Mesendoderm (in vitro differentiated cells): ENCODE results near the gene SMIM11.

ENCODE experiments used
- DNase-seq: peaks from one replicate; pipeline ENCODE4 v3.0.0; 2013
- H2AK5ac ChIP-seq: 2 replicates; pipeline ENCODE4 v1.6.1; 2013; ENCODE audit warnings: low read length, inconsistent platforms
- H2BK120ac ChIP-seq: 2 replicates; pipeline ENCODE4 v1.6.1; 2013; ENCODE audit warnings: low read depth, mild to moderate bottlenecking, low read length, moderate library complexity, mixed read lengths
- H2BK15ac ChIP-seq: replicated peaks from 2 replicates; pipeline ENCODE4 v1.6.1; 2013; ENCODE audit warnings: low read depth, mild to moderate bottlenecking, moderate library complexity
- H2BK5ac ChIP-seq: 2 replicates; pipeline ENCODE4 v1.6.1; 2013; ENCODE audit warnings: low read length, inconsistent platforms
- H3K18ac ChIP-seq: 2 replicates; pipeline ENCODE4 v1.6.1; 2013; ENCODE audit warnings: mild to moderate bottlenecking, low read length, mixed read lengths
- H3K23ac ChIP-seq: one replicate; pipeline ENCODE4 v1.6.1; 2013; ENCODE audit warnings: low read length
- H3K27ac ChIP-seq: 2 replicates; pipeline ENCODE4 v1.5.1; 2013; ENCODE audit warnings: low read depth, mild to moderate bottlenecking, inconsistent platforms, low read length, moderate library complexity
- H3K27me3 ChIP-seq: 2 replicates; pipeline ENCODE4 v1.6.1; 2013; ENCODE audit warnings: low read length, control low read depth, mild to moderate bottlenecking, inconsistent platforms; ENCODE audit not compliant: insufficient read depth, poor library complexity
- H3K36me3 ChIP-seq: 2 replicates; pipeline ENCODE4 v1.6.1; 2013; ENCODE audit warnings: low read length, inconsistent platforms; ENCODE audit not compliant: control insufficient read depth, insufficient read depth
- H3K4ac ChIP-seq: one replicate; pipeline ENCODE4 v1.6.1; 2013; ENCODE audit warnings: low read depth, mild to moderate bottlenecking, low read length, moderate library complexity
- H3K4me1 ChIP-seq: 2 replicates; pipeline ENCODE4 v1.6.1; 2013; ENCODE audit warnings: low read depth, low read length, inconsistent platforms; ENCODE audit not compliant: control insufficient read depth
- H3K4me2 ChIP-seq: 2 replicates; pipeline ENCODE4 v1.6.1; 2013; ENCODE audit warnings: low read length
- H3K4me3 ChIP-seq: 2 replicates; pipeline ENCODE4 v1.5.1; 2013; ENCODE audit warnings: mild to moderate bottlenecking, low read length
- H3K56ac ChIP-seq: one replicate; pipeline ENCODE4 v1.6.1; 2013; ENCODE audit warnings: low read length
- H3K79me1 ChIP-seq: 2 replicates; pipeline ENCODE4 v1.6.1; 2013; ENCODE audit warnings: low read length, inconsistent platforms
- H3K79me2 ChIP-seq: 2 replicates; pipeline ENCODE4 v1.6.1; 2013; ENCODE audit warnings: mild to moderate bottlenecking, low read length; ENCODE audit not compliant: control insufficient read depth, insufficient read depth
- H3K9ac ChIP-seq: 2 replicates; pipeline ENCODE4 v1.6.1; 2013; ENCODE audit warnings: low read length, inconsistent platforms
- H4K5ac ChIP-seq: one replicate; pipeline ENCODE4 v1.6.1; 2013; ENCODE audit warnings: low read length
- H4K8ac ChIP-seq: one replicate; pipeline ENCODE4 v1.6.1; 2013; ENCODE audit warnings: low read depth, mild to moderate bottlenecking, control low read depth, low read length, moderate library complexity
- WGBS: extraction: QIAGEN DNeasy Blood & Tissue Kit; methylation state at CpG from one replicate; pipeline ENCODE4 v1.1.7; 2013; ENCODE audit warnings: low lambda C conversion rate, missing lambda C conversion rate; ENCODE audit not compliant: insufficient coverage; ENCODE audit errors: extremely low coverage; 5-methylcytosine and 5-hydroxymethylcytosine counted together

Gene SMIM11

DNA sequence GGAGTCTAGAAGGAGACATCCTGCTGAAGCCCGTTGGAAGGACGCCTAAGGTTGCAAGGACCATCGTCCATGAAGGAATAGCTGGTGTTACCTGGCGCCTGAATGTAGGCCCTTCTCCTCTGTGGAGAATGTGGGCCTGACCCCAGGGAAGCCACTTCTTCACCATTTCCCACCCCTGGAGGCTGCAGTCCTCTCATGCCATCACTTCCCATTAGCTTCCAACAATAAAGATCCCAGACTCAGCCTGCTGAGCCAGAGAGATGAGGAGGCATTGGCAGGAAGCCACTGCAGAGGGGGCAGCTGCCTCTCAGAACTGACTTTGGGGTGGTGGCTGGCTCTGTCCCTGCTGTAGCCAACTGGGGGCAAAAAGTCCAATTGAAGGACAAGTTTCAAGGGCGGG, 32.8 kb upstream of the SMIM11 start:
- Histone ChIP-seq H3K4ac (no peak overlapping the region), H4K8ac (no peak overlapping the region), H3K4me2 (no peak overlapping the region), H3K79me1 (no peaks in the 10 kb centered on the region), H3K4me3 (no peak overlapping the region), H2BK120ac (no peak overlapping the region), H3K23ac (no peak overlapping the region), H3K36me3 (no peaks in the 10 kb centered on the region), H3K27me3 (no peaks in the 10 kb centered on the region), H2BK5ac (no peak overlapping the region), H3K56ac (no peak overlapping the region), H2AK5ac (no peak overlapping the region), H3K27ac (no peak overlapping the region), H3K9ac (no peak overlapping the region), H3K79me2 (no peaks in the 10 kb centered on the region), H3K18ac (no peak overlapping the region), H4K5ac (no peak overlapping the region), H3K4me1 (no peaks in the 10 kb centered on the region), H2BK15ac (no peak overlapping the region)
- no CpG with 5 or more reads among the region's 5 CpGs for WGBS
- DNase-seq = no peak

DNA sequence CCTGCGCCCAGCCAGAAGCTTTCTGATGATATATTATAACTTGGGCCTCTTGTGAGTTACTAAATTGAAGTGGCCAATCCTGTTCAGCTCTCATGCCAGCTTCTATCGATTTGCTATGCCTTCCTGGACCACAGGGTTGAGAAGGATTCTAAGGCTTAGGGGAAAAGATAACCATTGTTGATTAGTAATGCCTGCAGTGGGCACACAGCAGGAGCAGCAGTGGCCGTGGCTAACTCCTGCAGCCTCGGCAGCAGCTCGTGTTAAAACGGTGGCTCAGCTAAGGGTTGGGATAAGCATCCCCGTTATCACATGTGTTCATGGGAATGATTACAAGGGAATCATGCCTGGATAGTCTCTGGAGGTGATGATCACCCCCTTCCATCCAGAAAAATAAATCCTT, 32.0 kb upstream of the SMIM11 start:
- H2AK5ac ChIP-seq = no peak overlapping the region
- no peak for DNase-seq
- no peak overlapping the region for H3K9ac ChIP-seq
- no peaks in the 10 kb centered on the region for H3K79me1 ChIP-seq
- no CpG with 5 or more reads among the region's 7 CpGs for WGBS
- no peak overlapping the region for H2BK15ac ChIP-seq
- no peak overlapping the region for H2BK5ac ChIP-seq
- no peaks in the 10 kb centered on the region for H3K27me3 ChIP-seq
- H3K23ac ChIP-seq = no peak overlapping the region
- H4K8ac ChIP-seq = no peak overlapping the region
- no peak overlapping the region for H3K18ac ChIP-seq
- no peak overlapping the region for H3K4ac ChIP-seq
- no peak overlapping the region for H3K4me3 ChIP-seq
- no peak overlapping the region for H3K27ac ChIP-seq
- no peaks in the 10 kb centered on the region for H3K4me1 ChIP-seq
- no peaks in the 10 kb centered on the region for H3K36me3 ChIP-seq
- no peak overlapping the region for H4K5ac ChIP-seq
- no peak overlapping the region for H3K4me2 ChIP-seq
- H3K79me2 ChIP-seq = no peaks in the 10 kb centered on the region
- H3K56ac ChIP-seq = no peak overlapping the region
- H2BK120ac ChIP-seq = no peak overlapping the region

DNA sequence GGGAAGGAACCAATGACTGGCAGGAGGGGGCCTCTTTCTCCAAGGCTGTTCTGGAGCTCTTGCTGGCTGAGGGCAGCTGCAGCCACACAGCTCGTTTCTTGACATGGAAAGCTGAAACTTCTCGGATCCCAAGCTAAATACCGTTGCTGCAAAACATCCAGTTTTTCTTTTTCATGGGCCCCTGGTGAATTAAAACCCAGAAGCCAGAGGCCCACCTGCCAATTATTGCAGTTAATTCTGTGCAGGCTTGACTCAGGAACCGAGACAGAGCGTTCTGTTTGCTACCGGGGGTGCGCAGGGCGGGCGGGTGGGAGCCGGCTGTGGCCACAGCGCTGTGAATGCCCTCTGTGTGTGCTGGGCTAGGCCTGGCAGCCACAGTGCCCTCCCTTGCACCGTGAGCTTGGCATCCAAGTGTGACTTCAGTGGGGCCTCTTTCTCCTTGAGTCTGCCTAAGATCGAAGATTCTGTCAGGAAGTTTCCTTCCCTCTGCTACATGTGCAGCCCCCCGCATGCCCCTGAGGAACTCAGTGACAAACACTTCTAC, 31.4 kb upstream of the SMIM11 start:
- no peak overlapping the region for H3K56ac ChIP-seq
- no peak overlapping the region for H3K4ac ChIP-seq
- H3K79me2 ChIP-seq = no peaks in the 10 kb centered on the region
- no peak overlapping the region for H3K23ac ChIP-seq
- H4K5ac ChIP-seq = no peak overlapping the region
- H3K27me3 ChIP-seq = no peaks in the 10 kb centered on the region
- H2BK15ac ChIP-seq = no peak overlapping the region
- H3K27ac ChIP-seq = no peak overlapping the region
- H4K8ac ChIP-seq = no peak overlapping the region
- H3K18ac ChIP-seq = no peak overlapping the region
- H3K9ac ChIP-seq = no peak overlapping the region
- H3K4me3 ChIP-seq = no peak overlapping the region
- no peak overlapping the region for H2BK5ac ChIP-seq
- H2BK120ac ChIP-seq = no peak overlapping the region
- H3K36me3 ChIP-seq = no peaks in the 10 kb centered on the region
- no peaks in the 10 kb centered on the region for H3K79me1 ChIP-seq
- no peaks in the 10 kb centered on the region for H3K4me1 ChIP-seq
- no peak overlapping the region for H3K4me2 ChIP-seq
- no peak for DNase-seq
- no peak overlapping the region for H2AK5ac ChIP-seq
- no CpG with 5 or more reads among the region's 14 CpGs for WGBS

- no CpG with 5 or more reads among the region's 5 CpGs for WGBS
- H3K18ac ChIP-seq = no peak overlapping the region
These were observed 30.7 kb upstream of the SMIM11 start for GRCh38 chr21:34344584-34344983.

DNA sequence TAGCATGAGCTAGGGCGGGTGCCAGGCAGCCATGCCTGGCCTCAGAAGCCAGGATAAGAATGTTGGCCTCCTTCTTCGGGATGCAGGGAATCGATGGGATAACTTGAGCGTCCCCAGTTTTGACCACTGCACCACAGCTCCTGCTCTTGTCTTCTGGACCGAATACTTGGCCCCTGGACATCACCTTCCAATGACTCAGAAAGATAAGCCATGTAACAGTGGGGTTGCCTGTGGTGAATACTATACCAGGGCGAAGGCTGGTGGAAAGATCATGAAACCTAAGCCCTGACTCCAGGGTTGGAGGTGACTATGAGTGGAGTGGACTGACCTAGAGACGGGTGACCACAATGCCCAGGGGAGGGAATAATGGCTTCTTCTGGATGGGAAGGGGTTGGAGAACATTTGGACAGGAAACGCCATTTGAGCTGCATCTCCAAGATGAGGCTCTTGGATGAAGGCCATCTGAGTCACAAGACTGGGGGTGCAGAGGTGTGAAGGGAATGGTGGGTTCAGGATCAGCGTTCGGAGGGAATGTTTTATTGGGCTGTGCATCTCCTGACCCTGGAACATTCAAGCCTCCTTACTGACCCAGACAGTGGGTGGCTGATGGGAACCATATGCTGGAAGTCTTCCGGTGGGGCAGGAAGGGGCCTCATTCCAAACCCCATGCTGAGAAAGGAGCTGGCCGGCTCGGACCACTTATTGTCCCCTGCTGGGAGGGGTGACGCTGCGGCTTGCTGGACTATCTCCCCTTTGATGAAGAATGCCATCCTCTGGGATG, 30.0 kb upstream of the SMIM11 start:
- Histone ChIP-seq H3K56ac (no peak overlapping the region), H3K23ac (no peak overlapping the region), H3K27ac (no peak overlapping the region), H3K27me3 (no peaks in the 10 kb centered on the region), H3K4me3 (no peak overlapping the region), H3K79me2 (no peaks in the 10 kb centered on the region), H4K5ac (no peak overlapping the region), H3K4me1 (no peaks in the 10 kb centered on the region), H2AK5ac (no peak overlapping the region), H3K4me2 (no peak overlapping the region), H3K18ac (no peak overlapping the region), H2BK15ac (no peak overlapping the region), H2BK120ac (no peak overlapping the region), H4K8ac (no peak overlapping the region), H3K9ac (no peak overlapping the region), H3K79me1 (no peaks in the 10 kb centered on the region), H3K4ac (no peak overlapping the region), H2BK5ac (no peak overlapping the region), H3K36me3 (no peaks in the 10 kb centered on the region)
- no CpG with 5 or more reads among the region's 15 CpGs for WGBS
- DNase-seq = no peak

More at GRCh38 chr21:34344584-34344983, 30.7 kb upstream of the SMIM11 start:
- Histone ChIP-seq H2BK5ac (no peak overlapping the region), H2BK120ac (no peak overlapping the region), H3K27me3 (no peaks in the 10 kb centered on the region), H3K27ac (no peak overlapping the region), H4K5ac (no peak overlapping the region), H3K56ac (no peak overlapping the region), H2AK5ac (no peak overlapping the region), H4K8ac (no peak overlapping the region), H3K79me1 (no peaks in the 10 kb centered on the region), H3K4me1 (no peaks in the 10 kb centered on the region), H3K79me2 (no peaks in the 10 kb centered on the region), H3K4ac (no peak overlapping the region), H3K4me2 (no peak overlapping the region), H3K4me3 (no peak overlapping the region), H2BK15ac (no peak overlapping the region), H3K23ac (no peak overlapping the region), H3K36me3 (no peaks in the 10 kb centered on the region), H3K9ac (no peak overlapping the region)
- no peak for DNase-seq

- Histone ChIP-seq H3K79me2 (no peaks in the 10 kb centered on the region), H3K23ac (no peak overlapping the region), H3K27ac (no peak overlapping the region), H4K8ac (no peak overlapping the region), H2BK120ac (no peak overlapping the region), H3K4ac (no peak overlapping the region), H3K9ac (no peak overlapping the region), H2BK15ac (no peak overlapping the region), H3K36me3 (no peaks in the 10 kb centered on the region), H2AK5ac (no peak overlapping the region), H3K18ac (no peak overlapping the region), H3K4me3 (no peak overlapping the region), H3K27me3 (no peaks in the 10 kb centered on the region), H3K79me1 (no peaks in the 10 kb centered on the region), H4K5ac (no peak overlapping the region), H2BK5ac (no peak overlapping the region), H3K4me2 (no peak overlapping the region), H3K56ac (no peak overlapping the region), H3K4me1 (no peaks in the 10 kb centered on the region)
- DNase-seq = no peak
- WGBS = no CpG with 5 or more reads among the region's 10 CpGs
These were observed 29.4 kb upstream of the SMIM11 start for GRCh38 chr21:34345892-34346291.
